A673 (cell line): Measurements from ENCODE around the gene ESRRB. TPM values are rescaled to one million over a fixed set of nuclear protein-coding genes. Genes with fewer than 3 reads are reported as not detected.

Experiments used
- BruUV-seq: library from RNA; stranded (reverse); fragments of 400-500 nt; replicated peaks from 2 replicates; lab custom pipeline; 2021; lab: Mats Ljungman, UMichigan
- CTCF ChIA-PET: fragments of 300-600 bp; sonication (Branson Sonifier 250); formaldehyde crosslinking; loops from one replicate; lab custom pipeline; 2022; ENCODE audit warnings: antibody characterized with exemption; lab: Charles Lee
- POLR2A ChIA-PET: fragments of 300-600 bp; sonication (Branson Sonifier 250); formaldehyde crosslinking; loops from one replicate; lab custom pipeline; 2022; ENCODE audit warnings: antibody characterized with exemption; ENCODE audit not compliant: low non-redundant PET; lab: Charles Lee
- DNase-seq: peaks from one replicate; pipeline ENCODE4 v3.0.0-alpha.2; 2015; ENCODE audit warnings: low spot score
- H3K27ac ChIP-seq: fragments of 200-600 bp; sonication (generic); 2 replicates; pipeline ENCODE4 v1.5.1; 2016; ENCODE audit warnings: mixed run types, low read depth, mild to moderate bottlenecking, mixed read lengths, antibody characterized with exemption, low read length; ENCODE audit not compliant: poor library complexity, severe bottlenecking
- H3K27me3 ChIP-seq: fragments of 200-600 bp; sonication (generic); replicated peaks from 2 replicates; pipeline ENCODE4 v1.6.1; 2017; ENCODE audit warnings: mixed run types, low read depth, mild to moderate bottlenecking, mixed read lengths, antibody characterized with exemption, low read length; ENCODE audit not compliant: insufficient read depth, poor library complexity
- H3K36me3 ChIP-seq: fragments of 200-600 bp; sonication (generic); 2 replicates; pipeline ENCODE4 v1.6.1; 2016; ENCODE audit warnings: mixed run types, mild to moderate bottlenecking, mixed read lengths, antibody characterized with exemption, low read length; ENCODE audit not compliant: insufficient read depth, poor library complexity, severe bottlenecking
- H3K4me1 ChIP-seq: fragments of 200-600 bp; sonication (generic); 2 replicates; pipeline ENCODE4 v1.6.1; 2017; ENCODE audit warnings: mixed run types, mild to moderate bottlenecking, mixed read lengths, antibody characterized with exemption, low read length; ENCODE audit not compliant: insufficient read depth, poor library complexity, severe bottlenecking
- H3K4me3 ChIP-seq: fragments of 200-600 bp; sonication (generic); 2 replicates; pipeline ENCODE4 v1.5.1; 2016; ENCODE audit warnings: low read depth, mixed run types, mild to moderate bottlenecking, mixed read lengths, low read length; ENCODE audit not compliant: poor library complexity, severe bottlenecking
- H3K9me3 ChIP-seq: fragments of 200-600 bp; sonication (generic); 2 replicates; pipeline ENCODE4 v1.6.1; 2016; ENCODE audit warnings: mixed run types, low read depth, mild to moderate bottlenecking, mixed read lengths, antibody characterized with exemption, low read length; ENCODE audit not compliant: poor library complexity, severe bottlenecking
- EZH2 ChIP-seq: fragments of 200-600 bp; sonication (generic); IDR thresholded peaks from 2 replicates; pipeline ENCODE4 v1.6.1; 2017; ENCODE audit warnings: borderline replicate concordance, low read depth, mild to moderate bottlenecking, mixed read lengths, antibody characterized with exemption, low read length; ENCODE audit not compliant: poor library complexity, severe bottlenecking
- intact Hi-C: fragments of 100-400 bp; cut with micrococcal nuclease; formaldehyde crosslinking; loops from one replicate; pipeline ENCODE4 v1.10.0; 2022; ENCODE audit not compliant: unreplicated experiment
- total RNA-seq: library from RNA; stranded (reverse); gene quantifications from 2 replicates; pipeline ENCODE4 v1.2.3, GENCODE V29; 2021
- TF ChIP-seq, protein P1 (sequence below): fragments of 300-800, 200-600 bp; sonication (generic); conservative IDR thresholded peaks from 2 replicates; pipeline ENCODE4 v1.5.1; 2017; ENCODE audit warnings: low read depth, mild to moderate bottlenecking, antibody characterized with exemption, low read length, moderate library complexity, mixed read lengths

The ESRRB gene
- total RNA-seq, 1 experiment from 2014 or later: 0.47 TPM

DNA sequence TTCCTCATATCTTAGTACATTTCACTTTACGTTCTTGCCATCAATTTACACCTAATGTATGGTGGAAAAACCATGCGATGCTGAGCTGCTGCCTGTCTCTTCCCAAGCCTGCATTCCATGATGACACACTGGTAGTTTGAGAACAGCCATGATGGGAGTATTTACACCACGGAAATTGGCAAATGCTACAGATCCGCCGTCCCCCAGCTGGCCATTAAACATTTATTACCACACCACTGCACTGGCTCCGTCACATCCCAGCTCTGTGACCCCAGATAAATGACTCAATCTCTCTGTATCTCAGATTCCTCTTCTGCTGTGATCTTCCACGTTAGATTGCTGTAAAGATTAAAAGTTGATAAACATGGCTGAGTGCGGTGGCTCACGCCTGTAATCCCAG lies 13.9 kb downstream of the ESRRB start:
- DNase-seq: no peak

DNA sequence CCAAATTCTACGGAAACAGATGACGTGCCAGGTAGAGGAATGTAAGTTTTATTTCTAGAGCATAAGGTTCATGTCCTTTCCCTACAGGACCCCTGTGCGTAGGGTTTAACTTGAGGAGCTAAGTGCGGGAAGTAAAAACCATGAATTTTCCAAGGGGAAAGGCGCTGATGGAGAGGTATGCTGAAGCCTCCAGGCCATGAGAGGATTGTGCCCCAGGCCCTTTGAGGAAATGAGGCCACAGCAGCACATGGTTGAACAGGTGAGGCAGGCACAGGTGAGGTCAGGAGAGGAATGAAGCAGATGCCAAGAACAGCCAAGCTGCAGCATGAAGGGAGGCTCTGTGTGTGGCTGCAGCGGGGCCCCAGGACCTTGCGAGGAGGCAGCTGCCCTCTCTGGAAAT lies 14.7 kb downstream of the ESRRB start:
- TF ChIP-seq, protein P1, sequence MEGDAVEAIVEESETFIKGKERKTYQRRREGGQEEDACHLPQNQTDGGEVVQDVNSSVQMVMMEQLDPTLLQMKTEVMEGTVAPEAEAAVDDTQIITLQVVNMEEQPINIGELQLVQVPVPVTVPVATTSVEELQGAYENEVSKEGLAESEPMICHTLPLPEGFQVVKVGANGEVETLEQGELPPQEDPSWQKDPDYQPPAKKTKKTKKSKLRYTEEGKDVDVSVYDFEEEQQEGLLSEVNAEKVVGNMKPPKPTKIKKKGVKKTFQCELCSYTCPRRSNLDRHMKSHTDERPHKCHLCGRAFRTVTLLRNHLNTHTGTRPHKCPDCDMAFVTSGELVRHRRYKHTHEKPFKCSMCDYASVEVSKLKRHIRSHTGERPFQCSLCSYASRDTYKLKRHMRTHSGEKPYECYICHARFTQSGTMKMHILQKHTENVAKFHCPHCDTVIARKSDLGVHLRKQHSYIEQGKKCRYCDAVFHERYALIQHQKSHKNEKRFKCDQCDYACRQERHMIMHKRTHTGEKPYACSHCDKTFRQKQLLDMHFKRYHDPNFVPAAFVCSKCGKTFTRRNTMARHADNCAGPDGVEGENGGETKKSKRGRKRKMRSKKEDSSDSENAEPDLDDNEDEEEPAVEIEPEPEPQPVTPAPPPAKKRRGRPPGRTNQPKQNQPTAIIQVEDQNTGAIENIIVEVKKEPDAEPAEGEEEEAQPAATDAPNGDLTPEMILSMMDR: no peak
- TF ChIP-seq EZH2: no peak
- Histone ChIP-seq H3K4me1 (no peaks in the 10 kb centered on the region), H3K4me3 (no peak overlapping the region), H3K9me3 (no peaks in the 10 kb centered on the region), H3K27me3 (no peaks in the 10 kb centered on the region), H3K27ac (no peak overlapping the region), H3K36me3 (no peaks in the 10 kb centered on the region)
- DNase-seq: no peak
- ChIA-PET CTCF (no interaction called here), POLR2A (interaction anchor here (0.5 kb wide), 1 partner anchor 1690 kb away, joined by 3 read pairs; no protein-coding TSS in a partner anchor)
- BruUV-seq: no TSS peak
- intact Hi-C loops: no loop called here

More for the DNA sequence above, 13.9 kb downstream of the ESRRB start:
- CTCF ChIA-PET: no interaction called here
- Histone ChIP-seq H3K27ac (no peak overlapping the region), H3K27me3 (peaks cover 5% of the 10 kb centered on the region), H3K9me3 (no peaks in the 10 kb centered on the region), H3K4me1 (no peaks in the 10 kb centered on the region), H3K4me3 (no peak overlapping the region), H3K36me3 (no peaks in the 10 kb centered on the region)
- no TSS peak for BruUV-seq
- intact Hi-C loops: loop anchor here (5.0 kb wide), 1 partner anchor 403 kb away; the partner anchor contains the start of gene IFT43
- TF ChIP-seq, protein P1: no peak
- no peak for TF ChIP-seq EZH2
- POLR2A ChIA-PET: no interaction called here

DNA sequence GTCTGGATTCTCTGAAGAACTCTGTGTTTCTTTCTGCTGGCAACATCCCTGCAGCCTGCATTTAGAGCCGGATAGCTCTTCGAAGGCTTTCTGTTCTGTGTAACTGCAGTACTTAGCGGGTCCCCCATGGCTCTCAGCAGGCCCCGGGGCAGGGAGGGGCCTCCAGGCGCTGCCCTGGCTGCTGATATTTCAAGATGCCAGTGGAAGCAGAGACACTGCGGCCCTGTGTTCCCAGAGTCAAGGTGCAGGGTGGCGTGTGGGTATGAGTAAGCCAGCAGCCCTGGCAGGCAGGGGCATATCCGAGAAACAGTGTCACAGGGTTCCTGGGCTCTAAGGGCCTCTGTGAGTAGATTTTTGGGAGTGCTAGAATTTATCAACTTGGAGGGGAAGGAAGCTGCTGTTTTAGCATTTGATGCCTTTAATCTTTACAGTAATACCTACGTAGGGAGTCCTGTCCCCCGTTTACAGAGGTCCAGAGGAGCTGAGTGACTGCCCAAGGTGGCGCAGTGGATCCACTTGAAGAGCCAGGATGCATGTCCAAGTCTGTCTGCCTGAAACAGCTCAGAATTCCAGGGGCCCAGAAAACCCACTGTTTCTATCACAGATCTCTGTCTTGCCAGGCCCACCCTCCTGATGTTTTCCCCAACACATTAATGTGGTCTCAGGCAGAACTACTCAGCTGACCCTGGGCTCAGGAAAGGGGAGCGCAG lies 16.2 kb downstream of the ESRRB start:
- Histone ChIP-seq H3K36me3 (no peaks in the 10 kb centered on the region), H3K9me3 (no peaks in the 10 kb centered on the region), H3K4me1 (no peaks in the 10 kb centered on the region), H3K27me3 (no peaks in the 10 kb centered on the region), H3K27ac (no peak overlapping the region), H3K4me3 (no peak overlapping the region)
- BruUV-seq: no TSS peak
- intact Hi-C loops: no loop called here
- POLR2A ChIA-PET: no interaction called here
- CTCF ChIA-PET: interaction anchor here (0.6 kb wide), 1 partner anchor 1375 kb away, joined by 10 read pairs; no protein-coding TSS in a partner anchor
- no peak for DNase-seq
- TF ChIP-seq EZH2: no peak
- TF ChIP-seq, protein P1: no peak
